GM19438 (cell line): ENCODE measurements around the gene LONP2.
"Not testable (repeated sequence)": the region's sequence is repeated elsewhere in the genome, so short reads cannot be mapped to it uniquely, and the experiment has no call there.

Source experiments
- ATAC-seq: cut with Tn5 transposase; IDR thresholded peaks from one replicate; pipeline ENCODE4 v1.9.1; 2021; ENCODE audit warnings: low read depth; ENCODE audit not compliant: unreplicated experiment

Gene LONP2

DNA sequence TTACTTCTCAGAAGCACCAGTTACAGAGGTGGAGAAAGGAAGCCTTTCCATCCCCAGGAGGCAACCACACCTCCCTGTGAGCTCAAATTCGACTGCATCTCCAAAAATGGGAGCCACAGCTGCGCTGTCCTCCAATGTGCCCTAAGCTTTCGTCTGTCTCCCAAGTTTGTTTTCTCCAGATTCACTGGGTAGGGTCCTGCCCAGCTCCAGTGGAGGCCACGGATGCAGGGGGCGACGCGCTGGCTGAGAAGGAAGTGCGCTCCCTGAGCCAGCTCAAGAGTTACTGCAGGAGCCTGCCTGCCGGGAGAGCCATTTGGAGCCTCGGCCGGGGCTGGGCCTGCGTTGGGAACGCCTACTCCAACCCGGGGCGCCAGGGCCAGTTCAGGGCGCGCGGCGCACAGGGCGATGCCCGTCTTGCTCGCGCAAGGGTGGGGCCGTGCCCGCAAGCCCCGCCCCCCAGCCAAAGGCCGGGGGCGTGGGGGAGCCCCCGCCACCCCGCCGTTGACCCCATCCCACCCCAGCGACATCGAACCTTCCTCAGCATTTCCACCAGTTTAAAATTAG, 121.6 kb downstream of the LONP2 start:
- ATAC-seq, result peak; percentile 89

DNA sequence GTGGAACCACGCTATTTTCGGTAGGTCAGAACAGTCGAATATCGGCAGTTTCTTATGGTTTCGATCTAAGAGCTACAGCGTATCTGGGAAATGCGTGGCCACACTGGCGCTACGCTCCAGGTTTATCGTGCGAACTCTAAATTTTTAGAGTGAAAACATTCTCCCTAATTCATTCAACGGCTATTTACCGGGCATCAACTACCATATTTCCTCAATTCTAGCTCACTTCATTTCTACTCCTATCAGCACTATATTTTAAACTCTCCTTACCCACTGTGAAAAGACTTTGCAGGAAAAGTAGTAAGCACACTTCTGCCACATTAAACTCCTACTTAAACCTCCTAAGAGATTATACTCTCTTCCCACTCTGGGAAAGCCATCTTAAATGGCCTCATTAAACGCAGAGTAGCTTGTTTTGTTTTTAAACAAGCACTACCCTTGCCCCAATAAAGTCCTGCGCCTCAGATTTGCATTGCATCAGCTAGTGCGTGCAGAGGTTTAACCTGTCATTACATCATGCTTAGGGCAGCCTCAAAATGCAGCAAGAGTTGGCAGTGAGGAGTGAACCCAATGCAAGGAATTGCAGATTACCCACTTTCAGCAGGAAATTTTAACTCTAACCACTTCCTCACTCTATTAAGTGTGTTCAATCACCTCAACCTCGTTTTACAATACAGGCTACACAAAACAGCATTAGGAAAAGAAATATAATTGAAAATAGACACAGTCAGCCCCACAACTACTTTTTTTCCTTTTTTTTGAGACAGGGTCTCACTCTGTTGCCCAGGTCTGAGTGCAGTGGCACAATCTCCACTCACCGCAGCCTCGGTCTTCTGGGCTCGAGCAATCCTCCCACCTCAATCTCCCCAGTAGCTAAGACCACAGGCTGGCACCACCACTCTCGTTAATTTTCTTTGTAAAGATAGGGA, 122.3 kb downstream of the LONP2 start:
- ATAC-seq, result peak; percentile 55

GRCh38 chr16:48367441-48368049, 123.4 kb downstream of the LONP2 start:
- ATAC-seq, result no peak

DNA sequence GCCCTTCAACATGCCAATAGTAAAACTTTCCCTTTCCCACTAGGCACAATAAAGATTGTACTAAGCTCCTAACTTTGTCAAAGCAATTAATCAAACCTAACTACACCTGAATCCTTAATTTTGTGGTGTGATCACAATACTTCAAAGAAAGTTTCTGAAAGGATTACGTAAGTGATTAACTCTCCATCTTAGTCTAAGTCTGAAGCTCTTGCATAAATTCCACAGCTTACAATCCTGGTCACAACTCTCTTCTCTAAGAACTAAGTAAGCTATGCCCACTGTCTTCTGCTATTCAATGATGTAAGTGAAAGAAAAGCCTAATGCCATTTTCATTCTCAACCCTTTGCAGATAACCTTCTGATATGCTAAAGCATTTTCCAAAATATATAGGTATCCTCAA, 125.7 kb downstream of the LONP2 start:
- ATAC-seq, result no peak

- no peak for ATAC-seq
Measured at GRCh38 chr16:48370229-48370628, 126.1 kb downstream of the LONP2 start.

- not testable (repeated sequence) for ATAC-seq
Measured at GRCh38 chr16:48370668-48371392, 126.7 kb downstream of the LONP2 start.

DNA sequence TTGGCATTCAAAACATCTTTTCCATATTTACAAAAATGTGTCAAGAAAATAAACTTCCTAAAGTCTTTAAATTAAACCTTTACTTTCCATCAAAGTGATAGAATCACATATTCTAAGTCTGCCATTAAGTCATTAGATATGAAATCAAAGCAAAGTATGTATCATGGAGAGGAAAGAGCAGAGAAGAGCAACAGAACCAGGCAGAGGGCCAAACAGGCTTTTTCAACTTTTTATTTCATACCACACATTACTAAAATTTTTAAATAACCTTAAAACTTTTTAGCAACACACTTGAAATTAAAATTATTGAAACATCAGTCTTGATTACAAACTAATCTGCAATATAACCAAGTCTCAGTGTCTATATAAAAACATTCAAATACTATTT, 127.3 kb downstream of the LONP2 start:
- ATAC-seq, result no peak

- ATAC-seq, result no peak
Measured at GRCh38 chr16:48372744-48373143, 128.6 kb downstream of the LONP2 start.

GRCh38 chr16:48373258-48374029, 129.3 kb downstream of the LONP2 start:
- no peak for ATAC-seq

DNA sequence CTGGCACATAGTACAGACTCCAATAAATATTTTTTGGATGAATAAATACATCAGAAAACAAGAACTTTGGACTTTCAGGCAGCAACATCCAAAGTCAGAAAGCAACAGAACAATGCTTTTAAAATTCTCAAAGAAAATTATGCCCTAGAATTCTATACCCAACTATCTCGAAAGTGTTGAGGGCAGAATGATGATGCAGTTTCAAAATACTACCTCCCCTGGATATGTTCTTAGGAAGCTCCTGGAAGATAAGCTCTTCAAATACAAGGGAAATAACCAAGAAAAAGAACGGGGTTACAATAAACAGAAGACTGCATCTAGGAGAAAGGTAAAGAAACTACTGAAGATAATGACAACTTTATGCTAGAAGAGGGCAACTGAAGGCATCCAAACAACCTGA, 130.2 kb downstream of the LONP2 start:
- ATAC-seq, result no peak

- ATAC-seq, result not testable (repeated sequence)
Measured at GRCh38 chr16:48377301-48377700, 133.2 kb downstream of the LONP2 start.

DNA sequence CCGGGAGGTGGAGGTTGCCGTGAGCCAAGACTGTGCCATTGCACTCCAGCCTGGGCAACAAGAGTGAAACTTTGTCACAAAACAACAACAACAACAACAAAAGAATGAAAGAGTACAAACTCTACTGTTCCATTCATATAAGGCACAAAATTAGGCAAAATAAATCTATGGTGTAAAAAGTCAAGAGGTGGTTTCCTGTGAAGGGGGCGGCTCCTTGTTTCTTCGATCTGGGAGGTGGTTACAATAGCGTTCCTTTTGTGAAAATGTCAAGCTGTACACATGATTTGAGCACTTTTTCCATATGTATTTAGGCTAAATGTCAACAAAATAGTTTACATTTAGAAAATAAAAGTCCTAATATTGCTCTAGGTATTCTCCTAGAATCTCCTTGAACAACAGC, 134.2 kb downstream of the LONP2 start:
- no peak for ATAC-seq

DNA sequence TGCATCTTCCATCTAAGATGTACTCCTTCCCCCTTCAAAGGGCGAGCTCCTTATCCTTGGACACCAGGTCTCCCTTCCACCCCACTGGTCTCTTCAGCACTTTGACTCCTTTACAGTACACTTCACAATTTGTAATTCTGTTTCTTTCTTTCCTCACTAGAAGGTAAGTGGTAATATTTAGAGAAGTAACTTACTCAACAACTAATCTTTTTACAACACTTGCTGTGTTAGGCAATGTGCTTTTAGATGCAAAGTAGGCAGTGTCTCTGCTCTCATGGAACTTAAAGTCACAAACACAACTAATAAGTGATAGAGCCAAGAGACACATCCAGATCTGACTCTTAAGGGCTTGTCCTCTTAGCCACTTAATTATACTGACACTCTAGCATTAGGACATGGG, 134.7 kb downstream of the LONP2 start:
- no peak for ATAC-seq

DNA sequence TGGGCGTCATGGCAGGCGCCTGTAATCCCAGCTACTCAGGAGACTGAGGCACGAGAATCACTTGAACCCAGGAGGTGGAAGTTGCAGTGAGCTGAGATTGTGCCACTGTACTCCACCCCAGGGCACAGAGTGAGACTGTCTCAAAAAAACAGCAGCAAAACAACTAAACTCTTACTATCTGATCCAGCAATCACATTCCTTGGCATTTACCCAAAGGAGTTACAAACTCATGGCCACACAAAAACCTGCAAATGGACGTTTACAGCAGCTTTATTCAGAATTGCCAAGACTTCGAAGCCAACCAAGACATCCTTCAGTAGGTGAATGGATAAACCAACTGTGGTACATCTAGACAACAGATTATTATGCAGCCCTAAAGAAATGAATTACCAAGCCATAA, 137.1 kb downstream of the LONP2 start:
- ATAC-seq, result no peak

DNA sequence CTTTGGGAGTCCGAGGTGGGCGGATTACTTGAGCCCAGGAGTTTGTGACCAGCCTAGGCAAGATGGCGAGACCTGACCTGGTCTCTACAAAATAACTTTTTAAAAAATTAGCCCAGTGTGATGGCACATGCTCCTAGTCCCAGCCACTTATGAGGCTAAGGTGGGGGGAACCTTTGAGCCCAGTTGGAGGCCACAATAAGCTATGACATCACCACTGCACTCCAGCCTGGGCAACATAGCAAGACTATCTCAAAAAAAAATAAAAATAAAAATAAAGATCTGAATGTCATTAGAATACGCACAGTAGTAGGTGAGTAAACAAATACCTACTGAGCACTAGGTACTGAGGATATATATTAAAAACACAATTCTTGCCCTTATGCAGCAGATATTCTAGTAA, 138.0 kb downstream of the LONP2 start:
- no peak for ATAC-seq

GRCh38 chr16:48383009-48383876, 139.1 kb downstream of the LONP2 start:
- ATAC-seq, result no peak

GRCh38 chr16:48383877-48384519, 139.9 kb downstream of the LONP2 start:
- no peak for ATAC-seq

GRCh38 chr16:48384520-48385252, 140.6 kb downstream of the LONP2 start:
- ATAC-seq, result peak; percentile 51
